Glutamatergic neuron (in vitro differentiated cells): Measurements from ENCODE around the gene FAM20B. TPM values are rescaled to one million over a fixed set of nuclear protein-coding genes. Genes with fewer than 3 reads are reported as not detected.
"Not testable (repeated sequence)": the region's sequence is repeated elsewhere in the genome, so short reads cannot be mapped to it uniquely, and the experiment has no call there.

Experiments used
- DNase-seq: peaks from one replicate; pipeline ENCODE4 v3.0.0; 2022
- H3K27ac Mint-ChIP-seq: one replicate; pipeline ENCODE4 v1.8.0; 2020; ENCODE audit warnings: mild to moderate bottlenecking, mixed read lengths, inconsistent platforms; ENCODE audit not compliant: unreplicated experiment
- H3K27me3 Mint-ChIP-seq: one replicate; pipeline ENCODE4 v1.8.0; 2020; ENCODE audit warnings: mild to moderate bottlenecking, moderate library complexity, mixed read lengths, inconsistent platforms; ENCODE audit not compliant: unreplicated experiment
- H3K36me3 Mint-ChIP-seq: one replicate; pipeline ENCODE4 v1.8.0; 2020; ENCODE audit warnings: mild to moderate bottlenecking, mixed read lengths, inconsistent platforms; ENCODE audit not compliant: unreplicated experiment
- H3K4me1 Mint-ChIP-seq: one replicate; pipeline ENCODE4 v1.8.0; 2020; ENCODE audit warnings: mild to moderate bottlenecking, low read depth, mixed read lengths, inconsistent platforms; ENCODE audit not compliant: unreplicated experiment
- H3K4me3 Mint-ChIP-seq: one replicate; pipeline ENCODE4 v1.8.0; 2020; ENCODE audit warnings: mild to moderate bottlenecking, mixed read lengths, inconsistent platforms; ENCODE audit not compliant: unreplicated experiment
- H3K9me3 Mint-ChIP-seq: one replicate; pipeline ENCODE4 v1.8.0; 2020; ENCODE audit warnings: mild to moderate bottlenecking, moderate library complexity, mixed read lengths, inconsistent platforms; ENCODE audit not compliant: unreplicated experiment
- total RNA-seq: library from RNA; stranded (reverse); fragmentation: NEBNext Ultra II Directional; extraction: Animal tissue kit (Norgen Biotek cat#: 25700); gene quantifications from one replicate; pipeline ENCODE4 v1.2.1, GENCODE V29; 2021; ENCODE audit not compliant: unreplicated experiment
- TF ChIP-seq, protein P1 (sequence below): fragments of 200-600 bp; sonication (generic); IDR thresholded peaks from one replicate; pipeline ENCODE4 v1.5.0; 2021; ENCODE audit not compliant: partially characterized antibody, unreplicated experiment

FAM20B gene
- total RNA-seq, 1 donor from 2014 or later: 39.3 TPM

DNA sequence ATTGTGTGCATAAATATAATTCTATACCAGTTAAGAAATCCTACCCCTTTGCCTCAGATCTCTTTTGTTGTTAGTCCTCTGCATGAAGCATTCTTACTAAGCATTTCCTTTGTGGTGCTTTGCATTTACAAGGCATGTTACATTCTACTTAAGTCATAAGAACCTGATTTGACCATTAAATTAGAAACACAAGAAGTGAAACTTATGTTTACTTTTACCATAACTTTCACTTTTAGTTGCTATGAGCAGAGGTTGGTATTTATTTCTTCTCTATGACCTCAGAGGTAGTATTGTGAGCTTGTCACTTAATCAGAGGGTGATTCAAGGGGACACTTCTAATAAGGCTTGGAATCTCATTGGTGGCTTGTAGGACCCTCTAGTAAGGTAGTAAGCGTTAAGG is 9.0 kb downstream of the FAM20B start:
- no peaks in the 10 kb centered on the region for H3K36me3 Mint-ChIP-seq
- H3K27ac Mint-ChIP-seq: no peak overlapping the region
- H3K9me3 Mint-ChIP-seq: no peaks in the 10 kb centered on the region
- no peak overlapping the region for H3K4me3 Mint-ChIP-seq
- H3K4me1 Mint-ChIP-seq: peaks cover 39% of the 10 kb centered on the region
- H3K27me3 Mint-ChIP-seq: no peaks in the 10 kb centered on the region
- DNase-seq: no peak
- TF ChIP-seq, protein P1, sequence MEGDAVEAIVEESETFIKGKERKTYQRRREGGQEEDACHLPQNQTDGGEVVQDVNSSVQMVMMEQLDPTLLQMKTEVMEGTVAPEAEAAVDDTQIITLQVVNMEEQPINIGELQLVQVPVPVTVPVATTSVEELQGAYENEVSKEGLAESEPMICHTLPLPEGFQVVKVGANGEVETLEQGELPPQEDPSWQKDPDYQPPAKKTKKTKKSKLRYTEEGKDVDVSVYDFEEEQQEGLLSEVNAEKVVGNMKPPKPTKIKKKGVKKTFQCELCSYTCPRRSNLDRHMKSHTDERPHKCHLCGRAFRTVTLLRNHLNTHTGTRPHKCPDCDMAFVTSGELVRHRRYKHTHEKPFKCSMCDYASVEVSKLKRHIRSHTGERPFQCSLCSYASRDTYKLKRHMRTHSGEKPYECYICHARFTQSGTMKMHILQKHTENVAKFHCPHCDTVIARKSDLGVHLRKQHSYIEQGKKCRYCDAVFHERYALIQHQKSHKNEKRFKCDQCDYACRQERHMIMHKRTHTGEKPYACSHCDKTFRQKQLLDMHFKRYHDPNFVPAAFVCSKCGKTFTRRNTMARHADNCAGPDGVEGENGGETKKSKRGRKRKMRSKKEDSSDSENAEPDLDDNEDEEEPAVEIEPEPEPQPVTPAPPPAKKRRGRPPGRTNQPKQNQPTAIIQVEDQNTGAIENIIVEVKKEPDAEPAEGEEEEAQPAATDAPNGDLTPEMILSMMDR: no peak

GRCh38 chr1:179036844-179037465 is 11.3 kb downstream of the FAM20B start:
- Mint-ChIP-seq H3K4me1 (peaks cover 24% of the 10 kb centered on the region), H3K9me3 (peaks cover 5% of the 10 kb centered on the region), H3K4me3 (no peak overlapping the region), H3K27me3 (peaks cover 3% of the 10 kb centered on the region), H3K36me3 (no peaks in the 10 kb centered on the region), H3K27ac (no peak overlapping the region)
- TF ChIP-seq, protein P1: no peak
- DNase-seq: no peak

- Mint-ChIP-seq H3K9me3 (peaks cover 6% of the 10 kb centered on the region), H3K4me1 (peaks cover 18% of the 10 kb centered on the region), H3K4me3 (no peak overlapping the region), H3K27ac (peak overlapping the region; percentile 79), H3K36me3 (no peaks in the 10 kb centered on the region), H3K27me3 (peaks cover 3% of the 10 kb centered on the region)
- DNase-seq: no peak
- TF ChIP-seq, protein P1: no peak
These were observed 13.0 kb downstream of the FAM20B start for GRCh38 chr1:179038528-179039281.

DNA sequence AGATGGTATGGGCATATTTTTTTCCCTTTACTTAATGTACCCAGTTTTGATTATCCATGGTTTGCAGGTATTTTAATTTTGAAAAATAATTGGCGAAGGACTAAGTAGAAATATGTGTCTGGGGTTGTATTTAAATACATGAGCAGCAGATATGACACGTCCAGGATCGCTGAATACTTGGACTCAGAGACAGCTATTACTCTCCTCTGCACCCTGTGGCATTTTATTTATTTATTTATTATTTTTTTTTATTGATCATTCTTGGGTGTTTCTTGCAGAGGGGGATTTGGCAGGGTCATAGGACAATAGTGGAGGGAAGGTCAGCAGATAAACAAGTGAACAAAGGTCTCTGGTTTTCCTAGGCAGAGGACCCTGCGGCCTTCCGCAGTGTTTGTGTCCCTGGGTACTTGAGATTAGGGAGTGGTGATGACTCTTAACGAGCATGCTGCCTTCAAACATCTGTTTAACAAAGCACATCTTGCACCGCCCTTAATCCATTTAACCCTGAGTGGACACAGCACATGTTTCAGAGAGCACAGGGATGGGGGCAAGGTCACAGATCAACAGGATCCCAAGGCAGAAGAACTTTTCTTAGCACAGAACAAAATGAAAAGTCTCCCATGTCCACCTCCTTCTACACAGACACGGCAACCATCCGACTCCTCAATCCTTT is 13.9 kb downstream of the FAM20B start:
- H3K27me3 Mint-ChIP-seq, DNase-seq, H3K36me3 Mint-ChIP-seq, H3K9me3 Mint-ChIP-seq, H3K4me3 Mint-ChIP-seq: not testable (repeated sequence)
- Mint-ChIP-seq H3K27ac (peak overlapping the region; percentile 79), H3K4me1 (peaks cover 13% of the 10 kb centered on the region)

DNA sequence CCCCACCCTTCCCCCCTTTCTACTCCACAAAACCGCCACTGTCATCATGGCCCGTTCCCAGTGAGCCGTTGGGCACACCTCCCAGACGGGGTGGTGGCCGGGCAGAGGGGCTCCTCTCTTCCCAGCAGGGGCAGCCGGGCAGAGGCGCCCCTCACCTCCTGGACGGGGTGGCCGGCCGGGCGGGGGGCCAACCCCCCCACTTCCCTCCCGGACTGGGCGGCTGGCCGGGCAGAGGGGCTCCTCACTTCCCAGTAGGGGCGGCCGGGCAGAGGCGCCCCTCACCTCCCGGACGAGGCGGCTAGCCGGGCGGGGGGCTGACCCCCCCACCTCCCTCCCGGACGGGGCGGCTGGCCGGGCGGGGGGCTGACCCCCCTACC is 14.5 kb downstream of the FAM20B start:
- not testable (repeated sequence) for H3K27me3 Mint-ChIP-seq, H3K4me3 Mint-ChIP-seq, H3K36me3 Mint-ChIP-seq, H3K9me3 Mint-ChIP-seq
- Mint-ChIP-seq H3K4me1 (peaks cover 13% of the 10 kb centered on the region), H3K27ac (peak overlapping the region; percentile 77)
- DNase-seq: peak; percentile 23

DNA sequence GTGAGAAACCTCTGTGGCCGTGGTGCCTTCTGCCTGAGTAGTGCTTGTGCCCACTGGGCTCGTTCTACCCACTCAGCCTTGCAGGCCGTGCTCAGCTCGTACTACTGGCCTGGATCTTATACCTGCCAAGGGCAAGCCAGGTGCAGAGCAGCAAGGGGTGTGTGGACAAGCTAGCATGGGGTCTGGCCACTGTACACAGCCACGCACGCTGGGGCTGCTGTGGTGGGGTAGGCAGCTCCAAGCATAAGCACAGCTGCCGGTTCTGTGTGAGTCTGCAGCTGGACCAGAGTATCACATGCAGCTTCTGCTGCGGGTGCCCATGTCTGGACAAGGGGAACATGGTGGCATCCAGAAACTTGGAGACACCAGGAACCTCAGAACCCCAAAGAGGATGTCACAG is 16.4 kb downstream of the FAM20B start:
- Mint-ChIP-seq H3K36me3 (no peaks in the 10 kb centered on the region), H3K4me3 (no peak overlapping the region), H3K9me3 (peaks cover 6% of the 10 kb centered on the region), H3K27ac (no peak overlapping the region), H3K4me1 (peaks cover 13% of the 10 kb centered on the region), H3K27me3 (peaks cover 3% of the 10 kb centered on the region)
- DNase-seq: no peak
- TF ChIP-seq, protein P1: no peak
